H9 (cell line): Measurements from ENCODE around the gene FHOD1. TPM values are rescaled to one million over a fixed set of nuclear protein-coding genes. Genes with fewer than 3 reads are reported as not detected.

Experiments used
- DNase-seq: peaks from one replicate; pipeline ENCODE4 v3.0.0-alpha.2; 2017
- H2AFZ ChIP-seq: one replicate; pipeline ENCODE4 v1.6.1; 2013; ENCODE audit warnings: mild to moderate bottlenecking, low read length, control low read depth, moderate library complexity
- H2AK5ac ChIP-seq: 2 replicates; pipeline ENCODE4 v1.6.1; 2013; ENCODE audit warnings: low read length, control low read depth, mixed read lengths; ENCODE audit not compliant: insufficient read length
- H2BK120ac ChIP-seq: one replicate; pipeline ENCODE4 v1.6.1; 2013; ENCODE audit warnings: low read depth, mild to moderate bottlenecking, low read length, control low read depth, inconsistent platforms; ENCODE audit not compliant: poor library complexity, severe bottlenecking
- H2BK12ac ChIP-seq: 2 replicates; pipeline ENCODE4 v1.6.1; 2013; ENCODE audit warnings: low read length, control low read depth, mixed read lengths, low read depth; ENCODE audit not compliant: insufficient read length
- H2BK15ac ChIP-seq: 2 replicates; pipeline ENCODE4 v1.6.1; 2013; ENCODE audit warnings: low read depth, low read length, control low read depth
- H2BK20ac ChIP-seq: one replicate; pipeline ENCODE4 v1.6.1; 2013; ENCODE audit warnings: low read depth, mild to moderate bottlenecking, low read length, control low read depth, inconsistent platforms; ENCODE audit not compliant: poor library complexity, severe bottlenecking
- H2BK5ac ChIP-seq: 2 replicates; pipeline ENCODE4 v1.6.1; 2013; ENCODE audit warnings: low read length, control low read depth, mixed read lengths; ENCODE audit not compliant: insufficient read length
- H3K14ac ChIP-seq: 2 replicates; pipeline ENCODE4 v1.6.1; 2013; ENCODE audit warnings: low read length, control low read depth; ENCODE audit not compliant: insufficient read depth
- H3K18ac ChIP-seq: 2 replicates; pipeline ENCODE4 v1.6.1; 2013; ENCODE audit warnings: low read depth, mild to moderate bottlenecking, mixed read lengths, low read length, control low read depth; ENCODE audit not compliant: insufficient read length
- H3K23ac ChIP-seq: 2 replicates; pipeline ENCODE4 v1.6.1; 2013; ENCODE audit warnings: low read length, control low read depth, mixed read lengths, low read depth; ENCODE audit not compliant: insufficient read length
- H3K23me2 ChIP-seq: 2 replicates; pipeline ENCODE4 v1.6.1; 2013; ENCODE audit warnings: low read depth, mild to moderate bottlenecking, mixed read lengths, low read length, control low read depth; ENCODE audit not compliant: insufficient read length, poor library complexity, severe bottlenecking
- H3K27ac ChIP-seq: 2 replicates; pipeline ENCODE4 v1.5.1; 2013; ENCODE audit warnings: low read length, control low read depth, mixed read lengths, low read depth; ENCODE audit not compliant: insufficient read length
- H3K27me3 ChIP-seq: 2 replicates; pipeline ENCODE4 v1.6.1; 2013; ENCODE audit warnings: low read length, control low read depth, inconsistent platforms; ENCODE audit not compliant: insufficient read depth
- H3K4ac ChIP-seq: 2 replicates; pipeline ENCODE4 v1.6.1; 2013; ENCODE audit warnings: low read depth, mild to moderate bottlenecking, control low read depth, inconsistent platforms, low read length, moderate library complexity
- H3K4me1 ChIP-seq: 2 replicates; pipeline ENCODE4 v1.6.1; 2013; ENCODE audit warnings: low read length, control low read depth, inconsistent platforms; ENCODE audit not compliant: insufficient read depth
- H3K4me2 ChIP-seq: 2 replicates; pipeline ENCODE4 v1.6.1; 2013; ENCODE audit warnings: low read length, control low read depth, mixed read lengths; ENCODE audit not compliant: insufficient read length, insufficient read depth
- H3K56ac ChIP-seq: 2 replicates; pipeline ENCODE4 v1.6.1; 2013; ENCODE audit warnings: low read depth, mild to moderate bottlenecking, mixed read lengths, low read length, control low read depth; ENCODE audit not compliant: insufficient read length
- H3K79me1 ChIP-seq: 2 replicates; pipeline ENCODE4 v1.6.1; 2013; ENCODE audit warnings: low read depth, mild to moderate bottlenecking, moderate library complexity, low read length, control low read depth, inconsistent platforms; ENCODE audit not compliant: insufficient read depth, poor library complexity, severe bottlenecking
- H3K79me2 ChIP-seq: 2 replicates; pipeline ENCODE4 v1.6.1; 2013; ENCODE audit warnings: low read length, control low read depth, inconsistent platforms; ENCODE audit not compliant: insufficient read depth
- H3K9ac ChIP-seq: 2 replicates; pipeline ENCODE4 v1.6.1; 2013; ENCODE audit warnings: low read length, control low read depth, mixed read lengths; ENCODE audit not compliant: insufficient read length; ENCODE audit errors: extremely low read depth
- H3K9me3 ChIP-seq: one replicate; pipeline ENCODE4 v1.6.1; 2013; ENCODE audit warnings: low read depth, low read length, inconsistent platforms; ENCODE audit not compliant: control insufficient read depth
- H3T11ph ChIP-seq: one replicate; pipeline ENCODE4 v1.6.1; 2013; ENCODE audit warnings: mild to moderate bottlenecking, low read length, control low read depth, inconsistent platforms
- H4K20me1 ChIP-seq: one replicate; pipeline ENCODE4 v1.6.1; 2013; ENCODE audit not compliant: control insufficient read depth, insufficient read length, insufficient read depth
- H4K5ac ChIP-seq: 2 replicates; pipeline ENCODE4 v1.6.1; 2013; ENCODE audit warnings: low read depth, mild to moderate bottlenecking, mixed read lengths, low read length, control low read depth; ENCODE audit not compliant: insufficient read length
- H4K8ac ChIP-seq: replicated peaks from 2 replicates; pipeline ENCODE4 v1.6.1; 2013; ENCODE audit warnings: low read length, control low read depth, mixed read lengths, low read depth; ENCODE audit not compliant: insufficient read length
- H4K91ac ChIP-seq: 2 replicates; pipeline ENCODE4 v1.6.1; 2013; ENCODE audit warnings: low read depth, mild to moderate bottlenecking, moderate library complexity, mixed read lengths, low read length, control low read depth; ENCODE audit not compliant: insufficient read length
- H3K27ac Mint-ChIP-seq, 3 experiments: 2 replicates in 2 of 3; 3 replicates in 1 of 3; pipeline ENCODE4 v1.8.0; 2020 to 2021; ENCODE audit warnings: mixed read lengths in 3 of 3, mild to moderate bottlenecking in 1 of 3, moderate library complexity in 1 of 3
- H3K27me3 Mint-ChIP-seq: 2 replicates; pipeline ENCODE4 v1.8.0; 2021; ENCODE audit warnings: low read depth, mild to moderate bottlenecking, moderate library complexity, mixed read lengths
- H3K36me3 Mint-ChIP-seq, 3 experiments: 2 replicates in 2 of 3; 3 replicates in 1 of 3; pipeline ENCODE4 v1.8.0; 2020 to 2021; ENCODE audit warnings: low read depth in 3 of 3, mixed read lengths in 3 of 3; ENCODE audit not compliant: insufficient read depth in 1 of 3
- H3K4me1 Mint-ChIP-seq, 2 experiments: 2 replicates each; pipeline ENCODE4 v1.8.0; 2020; ENCODE audit warnings: mixed read lengths in 2 of 2
- H3K4me3 Mint-ChIP-seq, 2 experiments: 2 replicates in 1 of 2; 3 replicates in 1 of 2; pipeline ENCODE4 v1.8.0; 2020 to 2021; ENCODE audit warnings: mild to moderate bottlenecking in 2 of 2, mixed read lengths in 2 of 2, moderate library complexity in 1 of 2
- H3K9me3 Mint-ChIP-seq, 2 experiments: 2 replicates in 1 of 2; 3 replicates in 1 of 2; pipeline ENCODE4 v1.8.0; 2020; ENCODE audit warnings: mild to moderate bottlenecking in 2 of 2, mixed read lengths in 2 of 2, moderate library complexity in 1 of 2
- CTCF ChIP-seq: fragments of 200-600 bp; sonication (generic); conservative IDR thresholded peaks from 3 replicates; pipeline ENCODE4 v1.8.0; 2021; ENCODE audit warnings: antibody characterized with exemption, mild to moderate bottlenecking
- WGBS: extraction: QIAGEN DNeasy Blood & Tissue Kit; methylation state at CpG from one replicate; pipeline ENCODE4 v1.1.7; 2013; ENCODE audit warnings: missing lambda C conversion rate, low lambda C conversion rate, mixed read lengths; ENCODE audit not compliant: insufficient read length; ENCODE audit errors: extremely low coverage; 5-methylcytosine and 5-hydroxymethylcytosine counted together
- total RNA-seq: library from RNA; stranded (reverse); gene quantifications from 2 replicates; pipeline ENCODE4 v1.2.1, GENCODE V29; 2021

The FHOD1 gene
- total RNA-seq, 1 experiment from 2014 or later: 67.0 TPM

- H2AK5ac ChIP-seq: no peak overlapping the region
- no peak overlapping the region for H2AFZ ChIP-seq
- H3K4me2 ChIP-seq: no peak overlapping the region
- WGBS: no CpG with 5 or more reads among the region's 2 CpGs
- H3K27me3 Mint-ChIP-seq: peaks cover 37% of the 10 kb centered on the region
- no peak overlapping the region for H3K9ac ChIP-seq
- H3K27ac ChIP-seq: no peak overlapping the region
- peaks cover 6% of the 10 kb centered on the region; the same call in 1 of the 2 replicates for H3K4me1 ChIP-seq
- no peaks in the 10 kb centered on the region for H3K79me2 ChIP-seq
- H3K36me3 Mint-ChIP-seq: peaks cover 0 to 5% (median 4%) of the 10 kb centered on the region in 3 experiments; a peak in 2 of 7 replicates
- H4K8ac ChIP-seq: no peak overlapping the region
- no peak for TF ChIP-seq CTCF
- H3K79me1 ChIP-seq: no peaks in the 10 kb centered on the region
- no peak overlapping the region for H2BK12ac ChIP-seq
- no peak overlapping the region for H3K14ac ChIP-seq
- peaks cover 4% of the 10 kb centered on the region; the same call in 1 of the 2 replicates for H3K27me3 ChIP-seq
- H3K9me3 ChIP-seq: no peaks in the 10 kb centered on the region
- no peak overlapping the region for H2BK120ac ChIP-seq
- no peak for DNase-seq
- no peak overlapping the region for H2BK15ac ChIP-seq
- no peak overlapping the region for H2BK5ac ChIP-seq
- no peak overlapping the region for H3K4me3 Mint-ChIP-seq
- H4K20me1 ChIP-seq: no peaks in the 10 kb centered on the region
- H3K4me1 Mint-ChIP-seq: peaks cover 26 to 27% of the 10 kb centered on the region in 2 experiments
- H3K18ac ChIP-seq: no peak overlapping the region
- H3K56ac ChIP-seq: no peak overlapping the region
- no peaks in the 10 kb centered on the region; a peak in 1 of 5 replicates for H3K9me3 Mint-ChIP-seq
- no peak overlapping the region for H4K91ac ChIP-seq
- H2BK20ac ChIP-seq: no peak overlapping the region
- no peak overlapping the region for H3K23ac ChIP-seq
- no peak overlapping the region for H3K4ac ChIP-seq
- H4K5ac ChIP-seq: no peak overlapping the region
- H3K23me2 ChIP-seq: peaks cover 22% of the 10 kb centered on the region
- no peak overlapping the region for H3K27ac Mint-ChIP-seq
- no peak overlapping the region for H3T11ph ChIP-seq
Measured at GRCh38 chr16:67182288-67182687, 65.0 kb downstream of the FHOD1 start.
